Natural killer cell (primary cell): ENCODE data around the gene MAP3K19. TPM values are rescaled to one million over a fixed set of nuclear protein-coding genes. Genes with fewer than 3 reads are reported as not detected.

Experiments
- ATAC-seq, 3 donors: fragments of 150-1000 bp in 2 of 3; fragments of 200-7000 bp in 1 of 3; cut with Tn5 transposase; 1 replicate in 1 of 3; 2 replicates in 2 of 3; pipeline ENCODE4 v1.10.0; 2021; ENCODE audit warnings: mild to moderate bottlenecking in 2 of 3, moderate library complexity in 2 of 3
- DNase-seq, 2 donors: peaks; one replicate each; pipeline versions ENCODE4 v3.0.0 to v3.0.0-alpha.2; 2013 to 2021; ENCODE audit warnings: mixed read lengths in 1 of 2
- H3K27ac ChIP-seq: one replicate; pipeline ENCODE4 v1.5.1; 2013; ENCODE audit warnings: mild to moderate bottlenecking, low read length
- H3K27me3 ChIP-seq: one replicate; pipeline ENCODE4 v1.6.1; 2013; ENCODE audit warnings: low read length; ENCODE audit not compliant: control insufficient read depth, insufficient read depth
- H3K36me3 ChIP-seq: one replicate; pipeline ENCODE4 v1.6.1; 2013; ENCODE audit warnings: low read length; ENCODE audit not compliant: control insufficient read depth, insufficient read depth
- H3K4me1 ChIP-seq: one replicate; pipeline ENCODE4 v1.6.1; 2013; ENCODE audit warnings: low read length; ENCODE audit not compliant: control insufficient read depth, insufficient read depth
- H3K4me3 ChIP-seq: one replicate; pipeline ENCODE4 v1.5.1; 2013; ENCODE audit warnings: low read length
- H3K9me3 ChIP-seq: one replicate; pipeline ENCODE4 v1.6.1; 2013; ENCODE audit warnings: low read length; ENCODE audit not compliant: control insufficient read depth, insufficient read depth
- H3K27ac Mint-ChIP-seq, 2 donors: one replicate each; pipeline ENCODE4 v1.8.0; 2022; ENCODE audit warnings: mild to moderate bottlenecking in 2 of 2, mixed read lengths in 2 of 2, moderate library complexity in 1 of 2
- H3K27me3 Mint-ChIP-seq, 2 donors: one replicate each; pipeline ENCODE4 v1.8.0; 2022; ENCODE audit warnings: low read depth in 2 of 2, mixed read lengths in 2 of 2
- H3K36me3 Mint-ChIP-seq: one replicate; pipeline ENCODE4 v1.8.0; 2022; ENCODE audit warnings: mixed read lengths
- H3K4me1 Mint-ChIP-seq, 2 donors: one replicate each; pipeline ENCODE4 v1.8.0; 2022; ENCODE audit warnings: mixed read lengths in 2 of 2
- H3K4me3 Mint-ChIP-seq: one replicate; pipeline ENCODE4 v1.8.0; 2022; ENCODE audit warnings: mild to moderate bottlenecking, moderate library complexity, mixed read lengths
- H3K9me3 Mint-ChIP-seq, 2 donors: one replicate each; pipeline ENCODE4 v1.8.0; 2022; ENCODE audit warnings: mixed read lengths in 2 of 2
- WGBS: methylation state at CpG from one replicate; pipeline ENCODE4 v1.1.7; 2013; ENCODE audit warnings: missing lambda C conversion rate; ENCODE audit not compliant: insufficient coverage; 5-methylcytosine and 5-hydroxymethylcytosine counted together
- intact Hi-C: fragments of 100-400 bp; cut with micrococcal nuclease; formaldehyde crosslinking; loops from one replicate; pipeline ENCODE4 v1.14.2; 2022
- total RNA-seq, 4 donors: library from RNA; stranded (reverse); fragments of 120-200 nt in 1 of 4; gene quantifications; one replicate each; pipeline versions ENCODE4 v1.2.3 to v1.2.4, GENCODE V29; 2013 to 2022
- TF ChIP-seq, protein P1 (sequence below): fragments of 200-600 bp; IDR thresholded peaks from one replicate; pipeline ENCODE4 v1.8.0; 2022; ENCODE audit warnings: antibody characterized with exemption

The MAP3K19 gene
- total RNA-seq, 3 donors from 2014 or later (not counting 1 experiment from before 2014, with no cell fraction given): not detected

DNA sequence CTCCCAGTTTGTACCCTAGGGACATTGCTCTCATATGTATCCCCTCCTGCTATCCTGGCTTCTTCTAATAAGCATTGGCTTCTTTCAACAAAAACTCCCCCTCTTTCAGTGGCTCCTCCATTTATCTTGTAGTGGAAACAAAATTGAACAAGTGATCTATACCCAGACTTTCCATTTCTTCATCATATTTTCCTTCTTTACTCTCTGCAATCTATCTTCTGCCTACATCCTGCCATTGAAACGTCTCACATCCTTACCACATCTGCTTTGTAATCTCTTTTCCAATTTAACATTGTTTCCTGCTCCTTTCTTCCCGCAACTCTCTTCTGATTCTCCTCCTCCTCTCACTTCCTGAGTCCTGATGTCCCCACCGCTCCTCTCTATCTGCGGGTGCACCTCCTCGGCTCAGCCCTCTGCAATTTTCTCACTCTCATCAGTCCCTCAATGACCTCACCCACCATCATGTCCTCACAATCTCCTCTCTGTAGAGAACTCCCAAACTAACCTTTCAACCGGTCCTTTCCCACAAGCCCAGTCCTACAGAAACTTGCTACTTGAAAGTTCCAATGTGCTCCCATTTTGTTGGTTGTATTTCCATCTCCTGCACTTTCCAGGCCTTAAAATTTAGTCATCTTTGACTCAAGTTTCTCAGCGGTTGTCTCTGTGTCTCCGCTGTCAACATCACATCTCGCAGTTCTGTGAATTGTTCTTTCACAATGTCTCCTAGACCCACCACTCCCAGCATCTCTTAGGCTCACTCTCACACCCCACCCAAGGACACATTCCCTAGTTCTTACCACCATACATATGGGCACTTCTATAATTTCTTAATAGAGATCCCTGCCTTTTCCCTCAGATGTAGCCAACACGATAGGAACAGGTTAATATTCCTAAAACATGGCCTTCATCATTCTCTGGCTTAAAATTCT is 24.0 kb downstream of the MAP3K19 start:
- Histone ChIP-seq H3K9me3 (no peaks in the 10 kb centered on the region), H3K27me3 (no peaks in the 10 kb centered on the region), H3K27ac (no peak overlapping the region), H3K4me1 (no peaks in the 10 kb centered on the region), H3K36me3 (no peaks in the 10 kb centered on the region), H3K4me3 (no peak overlapping the region)
- Mint-ChIP-seq H3K27me3 (peaks cover 23 to 27% of the 10 kb centered on the region in 2 donors), H3K4me1 (no peaks in the 10 kb centered on the region), H3K27ac (no peak overlapping the region), H3K36me3 (no peaks in the 10 kb centered on the region), H3K4me3 (no peak overlapping the region), H3K9me3 (no peaks in the 10 kb centered on the region)
- 83% methylated on average over 10 of the region's 10 CpGs for WGBS
- DNase-seq (no peak), ATAC-seq (no peak)
- TF ChIP-seq, protein P1, sequence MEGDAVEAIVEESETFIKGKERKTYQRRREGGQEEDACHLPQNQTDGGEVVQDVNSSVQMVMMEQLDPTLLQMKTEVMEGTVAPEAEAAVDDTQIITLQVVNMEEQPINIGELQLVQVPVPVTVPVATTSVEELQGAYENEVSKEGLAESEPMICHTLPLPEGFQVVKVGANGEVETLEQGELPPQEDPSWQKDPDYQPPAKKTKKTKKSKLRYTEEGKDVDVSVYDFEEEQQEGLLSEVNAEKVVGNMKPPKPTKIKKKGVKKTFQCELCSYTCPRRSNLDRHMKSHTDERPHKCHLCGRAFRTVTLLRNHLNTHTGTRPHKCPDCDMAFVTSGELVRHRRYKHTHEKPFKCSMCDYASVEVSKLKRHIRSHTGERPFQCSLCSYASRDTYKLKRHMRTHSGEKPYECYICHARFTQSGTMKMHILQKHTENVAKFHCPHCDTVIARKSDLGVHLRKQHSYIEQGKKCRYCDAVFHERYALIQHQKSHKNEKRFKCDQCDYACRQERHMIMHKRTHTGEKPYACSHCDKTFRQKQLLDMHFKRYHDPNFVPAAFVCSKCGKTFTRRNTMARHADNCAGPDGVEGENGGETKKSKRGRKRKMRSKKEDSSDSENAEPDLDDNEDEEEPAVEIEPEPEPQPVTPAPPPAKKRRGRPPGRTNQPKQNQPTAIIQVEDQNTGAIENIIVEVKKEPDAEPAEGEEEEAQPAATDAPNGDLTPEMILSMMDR: no peak
- intact Hi-C loops: no loop called here

DNA sequence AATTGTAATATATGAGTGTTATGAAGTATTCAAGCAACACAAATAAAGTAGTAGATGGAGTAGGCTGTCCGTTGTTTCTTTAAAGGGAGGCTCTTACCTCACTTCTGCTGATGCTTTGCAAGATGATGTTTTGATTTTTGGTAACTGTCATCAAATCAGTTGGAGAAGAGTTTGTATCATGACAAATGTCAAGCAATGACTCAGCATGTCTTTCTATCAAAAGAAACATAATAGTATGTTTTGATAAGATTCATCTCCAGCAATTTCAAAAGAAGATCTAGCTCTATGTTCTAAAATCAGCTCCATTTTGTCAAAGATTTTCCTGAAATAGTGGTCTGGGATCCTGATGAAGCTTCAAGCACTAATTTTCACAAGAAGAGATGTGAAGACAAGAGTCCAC is 25.6 kb downstream of the MAP3K19 start:
- Mint-ChIP-seq H3K36me3 (no peaks in the 10 kb centered on the region), H3K27ac (no peak overlapping the region), H3K27me3 (peaks cover 20 to 23% of the 10 kb centered on the region in 2 donors), H3K9me3 (no peaks in the 10 kb centered on the region), H3K4me1 (no peaks in the 10 kb centered on the region), H3K4me3 (no peak overlapping the region)
- Histone ChIP-seq H3K9me3 (no peaks in the 10 kb centered on the region), H3K4me1 (no peaks in the 10 kb centered on the region), H3K27me3 (no peaks in the 10 kb centered on the region), H3K4me3 (no peak overlapping the region), H3K27ac (no peak overlapping the region), H3K36me3 (no peaks in the 10 kb centered on the region)
- WGBS: 88% methylated on average over 1 of the region's 1 CpG
- DNase-seq: no peak
- ATAC-seq: no peak
- intact Hi-C loops: no loop called here
- TF ChIP-seq, protein P1: no peak

DNA sequence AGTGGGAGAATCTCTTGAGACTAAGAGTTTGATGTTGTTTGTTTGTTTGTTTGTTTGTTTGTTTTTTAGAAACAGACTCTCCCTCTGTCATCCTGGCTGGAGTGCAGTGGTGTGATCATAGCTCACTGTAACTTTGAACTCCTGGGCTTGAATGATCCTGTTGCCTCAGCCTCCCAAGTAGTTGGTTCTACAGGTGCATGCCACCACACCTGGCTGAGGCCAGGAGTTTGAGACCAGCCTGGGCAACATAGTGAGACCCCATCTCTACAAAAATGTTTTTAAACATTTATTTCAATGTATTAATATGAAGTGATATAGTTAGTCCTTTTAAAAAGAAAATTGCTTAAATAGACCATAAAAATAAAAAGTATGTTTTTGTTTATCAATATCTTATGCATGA is 35.6 kb downstream of the MAP3K19 start:
- ATAC-seq (no peak), DNase-seq (no peak)
- intact Hi-C loops: no loop called here
- Mint-ChIP-seq H3K4me3 (no peak overlapping the region), H3K4me1 (no peaks in the 10 kb centered on the region), H3K36me3 (no peaks in the 10 kb centered on the region), H3K27me3 (peaks cover 25 to 57% of the 10 kb centered on the region in 2 donors), H3K9me3 (no peaks in the 10 kb centered on the region), H3K27ac (no peak overlapping the region)
- H3K4me1 ChIP-seq: no peaks in the 10 kb centered on the region
- H3K27me3 ChIP-seq: no peaks in the 10 kb centered on the region
- H3K36me3 ChIP-seq: no peaks in the 10 kb centered on the region
- no peak overlapping the region for H3K4me3 ChIP-seq
- TF ChIP-seq, protein P1: no peak
- no peaks in the 10 kb centered on the region for H3K9me3 ChIP-seq
- no peak overlapping the region for H3K27ac ChIP-seq
